Subcutaneous adipose tissue (tissue), 4 donors: Measurements from ENCODE around the gene CEP63. TPM values are rescaled to one million over a fixed set of nuclear protein-coding genes. Genes with fewer than 3 reads are reported as not detected.

Experiments used
- CTCF ChIP-seq: fragments of 450-650 bp; IDR thresholded peaks from one replicate; pipeline ENCODE4 v1.5.1; 2016; ENCODE audit warnings: low read depth, mild to moderate bottlenecking, control low read depth, antibody characterized with exemption, moderate library complexity
- total RNA-seq, 4 donors: library from RNA; depleted of rRNA; stranded (reverse); fragments of >200 nt; gene quantifications; one replicate each; pipeline ENCODE4 v1.1.0, GENCODE V29; 2016

CEP63 gene
- total RNA-seq, 4 donors from 2014 or later: 19.9 to 39.2 (median 34.7) TPM

GRCh38 chr3:134447351-134447750, 38.5 kb upstream of the CEP63 start:
- TF ChIP-seq CTCF: no peak

- no peak for TF ChIP-seq CTCF
Observed at GRCh38 chr3:134448664-134449063, 37.2 kb upstream of the CEP63 start.

GRCh38 chr3:134449277-134449676, 36.6 kb upstream of the CEP63 start:
- no peak for TF ChIP-seq CTCF

GRCh38 chr3:134449951-134450350, 35.9 kb upstream of the CEP63 start:
- no peak for TF ChIP-seq CTCF

- TF ChIP-seq CTCF: no peak
Observed at GRCh38 chr3:134453631-134454030, 32.2 kb upstream of the CEP63 start.

- TF ChIP-seq CTCF: no peak
Observed at GRCh38 chr3:134457376-134458074, 28.3 kb upstream of the CEP63 start.

GRCh38 chr3:134458406-134458945, 27.4 kb upstream of the CEP63 start:
- no peak for TF ChIP-seq CTCF
